Activated CD8-positive, alpha-beta memory T cell treated with anti-CD3 and anti-CD28 coated beads, Interleukin-2, amount 50 U/mL, for 48 hours (primary cell): Measurements from ENCODE around the gene ZFAND4.
A peak's percentile ranks its signal among the peaks of the same experiment; 100 is the strongest.
"Not testable (repeated sequence)": the region's sequence is repeated elsewhere in the genome, so short reads cannot be mapped to it uniquely, and the experiment has no call there.

Experiments
- DNase-seq: peaks from one replicate; pipeline ENCODE4 v3.0.0-alpha.2; 2020

The ZFAND4 gene

GRCh38 chr10:45640049-45640448 is 32.5 kb downstream of the ZFAND4 start:
- DNase-seq: no peak

GRCh38 chr10:45627412-45628048 is 45.0 kb downstream of the ZFAND4 start:
- DNase-seq: no peak

- DNase-seq: no peak
Measured at GRCh38 chr10:45625879-45626278, 46.7 kb downstream of the ZFAND4 start.

GRCh38 chr10:45624724-45625123 is 47.8 kb downstream of the ZFAND4 start:
- no peak for DNase-seq

GRCh38 chr10:45614869-45615268 is 57.7 kb downstream of the ZFAND4 start:
- DNase-seq: no peak

- no peak for DNase-seq
Measured at GRCh38 chr10:45612741-45613140, 59.8 kb downstream of the ZFAND4 start.

GRCh38 chr10:45608052-45608451 is 64.5 kb downstream of the ZFAND4 start:
- no peak for DNase-seq

GRCh38 chr10:45607276-45607675 is 65.3 kb downstream of the ZFAND4 start:
- no peak for DNase-seq

GRCh38 chr10:45602836-45603235 is 69.7 kb downstream of the ZFAND4 start:
- no peak for DNase-seq

GRCh38 chr10:45602082-45602730 is 70.4 kb downstream of the ZFAND4 start:
- DNase-seq: no peak

- DNase-seq: not testable (repeated sequence)
Measured at GRCh38 chr10:45601254-45601930, 71.2 kb downstream of the ZFAND4 start.

GRCh38 chr10:45600337-45601253 is 72.0 kb downstream of the ZFAND4 start:
- DNase-seq: not testable (repeated sequence)

GRCh38 chr10:45599646-45600045 is 72.9 kb downstream of the ZFAND4 start:
- DNase-seq: no peak

GRCh38 chr10:45599021-45599603 is 73.5 kb downstream of the ZFAND4 start:
- no peak for DNase-seq

GRCh38 chr10:45596526-45596925 is 76.0 kb downstream of the ZFAND4 start:
- no peak for DNase-seq

- peak; percentile 97 for DNase-seq
Measured at GRCh38 chr10:45594276-45595157, 78.1 kb downstream of the ZFAND4 start.

GRCh38 chr10:45593938-45594275 is 78.7 kb downstream of the ZFAND4 start:
- no peak for DNase-seq

GRCh38 chr10:45592926-45593325 is 79.6 kb downstream of the ZFAND4 start:
- DNase-seq: no peak

GRCh38 chr10:45592432-45592831 is 80.1 kb downstream of the ZFAND4 start:
- no peak for DNase-seq

- no peak for DNase-seq
Measured at GRCh38 chr10:45591280-45591679, 81.3 kb downstream of the ZFAND4 start.

GRCh38 chr10:45589868-45590267 is 82.7 kb downstream of the ZFAND4 start:
- DNase-seq: no peak

- DNase-seq: no peak
Measured at GRCh38 chr10:45589009-45589408, 83.6 kb downstream of the ZFAND4 start.
